Astrocyte of the spinal cord (primary cell): Measurements from ENCODE around the gene CTSV.
"Not testable (repeated sequence)": the region's sequence is repeated elsewhere in the genome, so short reads cannot be mapped to it uniquely, and the experiment has no call there.

Experiments used
- DNase-seq: peaks from one replicate; pipeline ENCODE4 v3.0.0; 2011; ENCODE audit warnings: low read depth, low spot score
- H3K4me3 ChIP-seq: 2 replicates; pipeline ENCODE4 v1.5.1; 2011; ENCODE audit warnings: low read depth, mild to moderate bottlenecking, low read length, moderate library complexity
- in situ Hi-C: cut with HindIII; loops from 2 replicates; pipeline ENCODE4 v1.10.0; 2017; ENCODE audit warnings: low sequenced_read_pairs
- TF ChIP-seq, protein P1 (sequence below): IDR thresholded peaks from 2 replicates; pipeline ENCODE4 v1.5.1; 2012; ENCODE audit warnings: low read depth, mild to moderate bottlenecking, low read length, inconsistent platforms

Gene CTSV

DNA sequence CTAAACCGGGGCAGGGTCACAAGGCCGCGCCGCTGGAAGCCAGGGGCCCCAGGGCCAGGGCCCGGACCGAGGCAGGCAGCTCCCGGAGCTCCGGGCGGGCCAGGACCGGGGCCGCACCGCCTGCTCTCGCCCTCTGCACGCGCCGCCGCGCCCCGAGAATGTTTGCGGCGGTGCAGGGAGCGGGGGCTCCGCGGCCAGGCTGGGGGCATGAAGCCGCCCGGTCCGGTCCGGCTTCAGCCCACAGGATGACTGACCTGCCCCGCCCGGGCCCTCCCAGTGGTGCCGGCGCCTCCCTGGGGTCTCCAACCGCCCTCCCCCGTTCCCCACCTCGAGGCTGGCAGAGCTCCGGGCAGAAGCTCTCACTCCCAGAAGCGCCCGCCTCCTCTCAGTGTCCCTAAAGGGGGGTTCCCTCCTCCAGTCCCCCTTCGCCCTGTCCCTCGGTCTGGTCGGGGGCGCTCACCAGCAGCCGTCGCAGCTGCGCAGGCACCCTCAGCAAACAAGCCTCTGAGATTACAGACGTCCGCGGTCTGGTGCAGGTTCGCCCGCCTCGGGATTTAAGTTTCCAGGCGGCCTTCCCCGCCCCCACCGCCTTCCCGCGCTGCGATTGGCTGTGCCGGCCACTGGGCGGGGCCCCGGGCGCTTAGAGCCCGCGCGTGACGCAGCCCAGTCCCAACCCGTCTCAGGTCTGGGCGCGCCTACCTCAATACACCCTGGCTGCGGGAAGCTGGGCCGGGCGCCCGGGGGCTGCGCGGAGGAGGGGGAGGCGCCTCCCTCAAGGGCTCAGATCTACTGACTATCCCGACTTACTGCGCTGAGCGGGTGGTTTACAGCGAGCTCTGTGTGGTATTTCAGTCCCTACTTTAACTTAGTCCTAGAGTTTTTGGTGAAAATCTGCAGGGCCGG is at the start of gene CTSV:
TSS of gene CTSV (minus strand) at position 532 of the 903 bp plus-strand sequence. CDS start 1,099 bp downstream, outside the sequence.
- DNase-seq, result peak; percentile 88
- in situ Hi-C loops, result no loop called here
- TF ChIP-seq, protein P1, sequence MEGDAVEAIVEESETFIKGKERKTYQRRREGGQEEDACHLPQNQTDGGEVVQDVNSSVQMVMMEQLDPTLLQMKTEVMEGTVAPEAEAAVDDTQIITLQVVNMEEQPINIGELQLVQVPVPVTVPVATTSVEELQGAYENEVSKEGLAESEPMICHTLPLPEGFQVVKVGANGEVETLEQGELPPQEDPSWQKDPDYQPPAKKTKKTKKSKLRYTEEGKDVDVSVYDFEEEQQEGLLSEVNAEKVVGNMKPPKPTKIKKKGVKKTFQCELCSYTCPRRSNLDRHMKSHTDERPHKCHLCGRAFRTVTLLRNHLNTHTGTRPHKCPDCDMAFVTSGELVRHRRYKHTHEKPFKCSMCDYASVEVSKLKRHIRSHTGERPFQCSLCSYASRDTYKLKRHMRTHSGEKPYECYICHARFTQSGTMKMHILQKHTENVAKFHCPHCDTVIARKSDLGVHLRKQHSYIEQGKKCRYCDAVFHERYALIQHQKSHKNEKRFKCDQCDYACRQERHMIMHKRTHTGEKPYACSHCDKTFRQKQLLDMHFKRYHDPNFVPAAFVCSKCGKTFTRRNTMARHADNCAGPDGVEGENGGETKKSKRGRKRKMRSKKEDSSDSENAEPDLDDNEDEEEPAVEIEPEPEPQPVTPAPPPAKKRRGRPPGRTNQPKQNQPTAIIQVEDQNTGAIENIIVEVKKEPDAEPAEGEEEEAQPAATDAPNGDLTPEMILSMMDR, result no peak
- H3K4me3 ChIP-seq, result peak within 1 kb of the TSS; percentile 54

DNA sequence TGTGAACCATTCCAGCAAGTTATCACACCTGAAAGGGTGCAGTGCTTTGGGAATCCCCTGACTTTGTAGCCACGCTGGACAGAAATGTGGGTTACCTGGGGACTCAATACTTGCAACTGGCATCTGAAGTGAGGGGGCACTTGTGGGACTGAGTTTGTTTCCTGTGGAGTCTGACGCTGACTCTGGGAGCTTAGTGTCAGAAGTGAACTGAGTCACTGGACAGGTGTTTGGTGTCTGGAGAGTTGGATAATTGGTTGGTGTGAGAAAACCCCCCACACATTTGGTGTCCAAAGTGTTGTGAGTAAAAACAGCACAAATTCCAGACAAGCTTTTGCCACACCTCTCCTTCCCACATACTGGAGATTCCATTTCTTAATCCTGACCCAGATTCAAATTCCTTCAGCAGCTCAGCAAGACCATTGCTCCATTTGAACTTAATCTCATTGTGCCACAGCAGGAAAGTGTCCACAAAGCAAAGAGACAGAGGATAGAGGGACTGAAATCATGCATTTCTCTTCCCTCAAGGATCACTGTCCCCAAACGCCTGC is 48.8 kb upstream of the CTSV start:
- in situ Hi-C loops, result not testable (repeated sequence)

DNA sequence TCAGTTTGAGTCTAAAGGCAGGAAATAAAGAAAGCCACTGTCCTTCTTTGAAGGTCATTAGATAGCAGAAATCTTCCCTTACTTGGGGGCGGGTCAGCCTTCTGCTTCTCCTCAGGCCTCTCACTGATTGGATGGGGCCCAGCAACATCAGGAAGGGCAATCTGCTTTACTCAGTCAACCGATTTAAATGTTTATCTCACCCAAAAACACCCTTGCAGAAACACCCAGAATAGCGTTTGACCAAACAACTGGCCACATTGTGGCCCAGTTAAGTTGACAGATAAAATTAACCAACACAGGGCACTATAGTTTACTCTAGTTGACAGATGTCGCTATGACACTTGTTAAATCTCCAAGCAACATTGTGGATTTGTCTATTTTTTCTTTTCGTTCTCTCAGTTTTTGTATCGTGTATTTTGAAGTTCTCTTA is 45.6 kb upstream of the CTSV start:
- DNase-seq, in situ Hi-C loops, H3K4me3 ChIP-seq: not testable (repeated sequence)

More for the DNA sequence above, 48.8 kb upstream of the CTSV start:
- not testable (repeated sequence) for H3K4me3 ChIP-seq, DNase-seq

GRCh38 chr9:97078362-97078761 is 39.4 kb upstream of the CTSV start:
- no peak for DNase-seq
- TF ChIP-seq, protein P1, result no peak
- in situ Hi-C loops, result no loop called here

GRCh38 chr9:97077452-97078295 is 38.7 kb upstream of the CTSV start:
- TF ChIP-seq, protein P1, result no peak
- DNase-seq, result no peak
- in situ Hi-C loops, result no loop called here
- H3K4me3 ChIP-seq, result no peak overlapping the region

More at GRCh38 chr9:97078362-97078761, 39.4 kb upstream of the CTSV start:
- no peak overlapping the region for H3K4me3 ChIP-seq

DNA sequence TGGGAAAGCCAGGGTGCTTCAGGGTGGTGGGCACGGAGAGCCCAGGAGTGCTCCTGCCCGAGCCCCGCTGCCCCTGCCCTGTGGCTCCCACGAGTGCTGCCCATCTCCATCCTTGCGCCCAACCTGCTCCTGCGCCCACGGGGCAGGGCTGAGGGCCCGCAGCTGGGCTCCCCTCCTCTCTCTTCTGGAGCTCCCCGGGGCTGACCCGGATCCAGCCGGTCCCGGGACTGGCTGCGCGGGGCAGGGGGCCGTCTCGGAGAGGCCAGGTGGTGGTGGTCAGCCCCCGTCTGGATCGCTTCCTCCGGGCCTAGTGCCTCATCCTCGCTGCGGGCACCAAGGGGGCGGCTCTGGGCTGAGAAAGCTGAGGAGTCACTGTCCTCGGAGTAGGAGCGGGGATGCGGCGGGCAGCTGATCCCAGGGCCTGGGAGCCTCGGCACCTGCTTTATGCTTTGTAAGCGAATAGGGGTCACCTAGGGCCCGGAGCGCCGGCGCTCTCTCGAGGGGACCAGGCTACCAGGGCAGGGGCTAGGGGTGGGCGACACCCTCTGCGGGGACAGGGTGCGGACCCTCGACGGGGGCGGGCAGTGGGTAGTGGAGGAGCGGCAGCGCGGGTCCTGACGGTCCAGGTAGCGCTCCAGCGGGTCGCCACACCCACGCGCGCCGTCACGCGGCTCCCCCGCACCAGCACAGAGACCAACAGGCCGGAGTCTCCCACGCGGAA is 37.9 kb upstream of the CTSV start:
- DNase-seq, in situ Hi-C loops, H3K4me3 ChIP-seq: not testable (repeated sequence)

DNA sequence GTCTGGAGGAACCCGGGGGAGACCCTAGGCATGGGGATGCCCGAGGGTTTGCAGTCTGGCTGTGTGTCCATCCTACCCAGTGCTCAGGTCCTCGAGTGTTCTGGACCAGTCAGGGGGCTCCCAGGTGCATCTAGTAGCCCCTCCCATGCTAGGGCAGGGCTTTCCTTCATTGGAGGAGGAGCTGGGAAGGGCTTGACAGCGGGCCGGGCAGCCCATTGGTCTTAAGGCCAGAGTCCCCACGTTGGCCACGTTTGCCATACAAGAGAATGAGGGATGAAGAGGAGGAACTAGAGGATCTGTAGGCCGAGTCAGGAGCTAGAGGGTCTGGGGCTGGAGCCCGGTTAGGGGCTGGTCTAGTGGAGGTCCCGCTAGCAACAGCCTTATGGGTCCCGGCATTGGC is 37.3 kb upstream of the CTSV start:
- no peak for DNase-seq
- TF ChIP-seq, protein P1, result no peak
- in situ Hi-C loops, result no loop called here
- H3K4me3 ChIP-seq, result no peak overlapping the region
